Measurements from ENCODE around the gene KLHL22.
A peak's percentile ranks its signal among the peaks of the same experiment; 100 is the strongest.

Gene KLHL22

GRCh38 chr22:20446383-20446970, 49.1 kb downstream of the KLHL22 start:
- DNase-seq: no peak

- DNase-seq: no peak
Measured at GRCh38 chr22:20444325-20444724, 51.3 kb downstream of the KLHL22 start.

GRCh38 chr22:20442485-20443284, 52.9 kb downstream of the KLHL22 start:
- no peak for DNase-seq

GRCh38 chr22:20441631-20442484, 53.7 kb downstream of the KLHL22 start:
- no peak for DNase-seq

GRCh38 chr22:20440637-20441591, 54.7 kb downstream of the KLHL22 start:
- no peak for DNase-seq

GRCh38 chr22:20439928-20440575, 55.5 kb downstream of the KLHL22 start:
- peak; percentile 1 for DNase-seq

- no peak for DNase-seq
Measured at GRCh38 chr22:20439556-20439927, 56.1 kb downstream of the KLHL22 start.

GRCh38 chr22:20438678-20439492, 56.7 kb downstream of the KLHL22 start:
- DNase-seq: peak; percentile 4

GRCh38 chr22:20438427-20438677, 57.2 kb downstream of the KLHL22 start:
- DNase-seq: no peak

- DNase-seq: peak; percentile 82
Measured at GRCh38 chr22:20437613-20438426, 57.8 kb downstream of the KLHL22 start, which contains the start of gene SCARF2. TSS of gene SCARF2 (minus strand) at chr22:20437825. CDS start at chr22:20437754, 71 bp downstream.

GRCh38 chr22:20436768-20437612, 58.6 kb downstream of the KLHL22 start:
- DNase-seq: peak; percentile 73

- peak; percentile 82 for DNase-seq
Measured at GRCh38 chr22:20436307-20436767, 59.3 kb downstream of the KLHL22 start.

- peak; percentile 23 for DNase-seq
Measured at GRCh38 chr22:20435436-20436306, 59.9 kb downstream of the KLHL22 start.

- DNase-seq: no peak
Measured at GRCh38 chr22:20434773-20435172, 60.8 kb downstream of the KLHL22 start.

- no peak for DNase-seq
Measured at GRCh38 chr22:20434264-20434751, 61.3 kb downstream of the KLHL22 start.

- DNase-seq: no peak
Measured at GRCh38 chr22:20433686-20434241, 61.8 kb downstream of the KLHL22 start.

GRCh38 chr22:20433191-20433590, 62.4 kb downstream of the KLHL22 start:
- DNase-seq: no peak

Data from right kidney (tissue), 1 donor.